GM12874 (cell line): Measurements from ENCODE around the gene PRIM1.

Source experiments
- CTCF ChIP-seq: IDR thresholded peaks from 2 replicates; pipeline ENCODE4 v1.5.1; 2011; ENCODE audit warnings: low read depth, mild to moderate bottlenecking, control low read depth, low read length, moderate library complexity; ENCODE audit not compliant: insufficient read depth

PRIM1 gene

DNA sequence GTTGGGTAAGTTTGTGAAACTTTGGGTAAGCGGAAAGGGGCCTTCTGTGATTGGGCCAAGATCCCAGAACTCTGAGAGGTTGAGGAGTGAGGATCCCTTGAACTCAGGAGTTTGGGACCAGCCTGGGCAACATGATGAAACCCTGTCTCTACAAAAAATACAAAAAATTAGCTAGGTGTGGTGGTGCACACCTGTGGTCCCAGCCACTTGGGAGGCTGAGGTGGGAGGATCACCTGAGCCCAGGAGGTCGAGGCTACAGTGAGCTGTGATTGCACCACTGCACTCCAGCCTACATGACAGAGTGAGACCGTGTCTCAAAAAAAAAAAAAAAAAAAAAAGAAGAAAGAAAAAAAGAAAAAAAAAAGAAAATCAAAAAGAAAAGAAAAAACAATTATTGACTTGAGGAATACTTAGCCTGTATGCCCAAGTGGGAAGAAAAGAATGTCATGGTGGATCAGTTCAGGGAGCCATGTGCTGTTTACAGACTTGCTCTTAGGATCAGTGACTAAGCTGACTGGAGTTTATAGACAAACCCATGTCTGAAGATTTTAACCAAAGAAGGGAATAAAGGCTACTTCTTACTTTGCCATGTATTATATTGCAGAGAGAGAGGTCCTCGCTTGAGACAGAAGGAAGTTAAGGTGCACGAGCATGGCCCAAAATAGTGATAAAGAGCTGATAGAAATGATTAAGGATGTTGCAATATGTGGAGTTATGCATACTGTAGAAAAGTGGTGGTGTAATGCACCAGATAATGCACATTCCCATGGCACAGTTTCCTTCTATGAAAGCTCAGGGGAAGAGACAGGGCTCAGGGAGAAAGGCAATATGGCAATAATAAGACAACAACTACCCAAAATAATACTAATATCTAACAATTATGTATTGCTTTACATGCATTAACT, 11.9 kb upstream of the PRIM1 start:
- no peak for TF ChIP-seq CTCF

DNA sequence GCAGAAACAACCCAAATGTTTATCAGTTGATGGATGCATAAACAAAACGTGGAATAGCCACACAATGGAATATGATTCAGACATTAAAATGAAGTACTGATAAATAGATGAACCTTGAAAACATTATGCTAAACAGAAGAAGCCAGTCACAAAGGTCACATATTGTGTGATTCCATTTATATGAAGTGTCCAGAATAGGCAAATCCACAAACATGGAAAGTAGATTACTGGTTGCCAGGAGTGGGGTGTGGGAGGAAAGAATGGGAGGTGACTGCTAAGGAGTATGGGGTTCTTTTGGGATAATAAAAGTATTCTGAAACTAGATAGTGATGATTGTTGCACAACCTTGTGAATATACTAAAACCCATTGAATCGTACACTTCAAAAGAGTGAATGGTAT, 9.7 kb upstream of the PRIM1 start:
- no peak for TF ChIP-seq CTCF

GRCh38 chr12:56760460-56760859, 8.3 kb upstream of the PRIM1 start:
- no peak for TF ChIP-seq CTCF

DNA sequence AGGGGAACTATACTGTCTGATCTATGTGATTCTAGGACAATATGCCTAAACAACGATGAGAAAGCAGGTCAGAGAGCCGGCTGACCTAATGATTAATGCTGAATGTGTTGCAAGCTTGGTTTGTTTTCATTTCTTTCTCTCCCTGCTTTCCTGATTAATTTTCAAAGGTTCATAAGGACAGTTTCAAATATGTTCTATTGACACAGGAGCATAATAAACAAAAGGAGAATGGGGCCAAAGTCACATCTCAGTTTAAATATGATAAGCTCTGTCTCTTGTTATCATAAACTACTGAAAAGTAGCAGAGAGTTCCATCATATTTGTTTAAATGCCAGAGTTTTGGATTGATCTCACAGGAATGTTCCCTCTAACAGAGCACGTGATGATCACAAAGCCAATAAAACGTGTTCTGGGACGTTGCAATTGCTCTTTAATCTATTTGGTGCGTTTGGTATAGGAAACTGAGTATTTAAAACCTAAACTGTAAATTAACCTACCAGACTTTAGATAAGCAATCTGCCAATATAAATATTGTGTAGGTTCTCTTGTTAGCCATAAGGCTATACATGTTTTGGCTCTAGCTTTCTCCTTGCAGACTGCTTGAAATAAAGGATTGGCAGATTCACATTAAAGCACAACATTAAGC, 7.3 kb upstream of the PRIM1 start:
- no peak for TF ChIP-seq CTCF

GRCh38 chr12:56758728-56759262, 6.7 kb upstream of the PRIM1 start:
- no peak for TF ChIP-seq CTCF

GRCh38 chr12:56753566-56753965, 1.4 kb upstream of the PRIM1 start:
- TF ChIP-seq CTCF = no peak

GRCh38 chr12:56749853-56750252, 2.3 kb downstream of the PRIM1 start:
- TF ChIP-seq CTCF = no peak
